GM18505 (cell line): ENCODE data around the gene POLR2J.
"Not testable (repeated sequence)": the region's sequence is repeated elsewhere in the genome, so short reads cannot be mapped to it uniquely, and the experiment has no call there.

Source experiments
- ATAC-seq: cut with Tn5 transposase; IDR thresholded peaks from one replicate; pipeline ENCODE4 v1.9.1; 2021; ENCODE audit not compliant: unreplicated experiment
- POLR2A ChIP-seq: IDR thresholded peaks from 4 replicates; pipeline ENCODE4 v1.6.1; 2011; ENCODE audit warnings: borderline replicate concordance; ENCODE audit not compliant: insufficient read depth, insufficient read length; ENCODE audit errors: extremely low read depth

POLR2J gene

GRCh38 chr7:102496861-102497260, 18.1 kb upstream of the POLR2J start:
- not testable (repeated sequence) for ATAC-seq

GRCh38 chr7:102494473-102495149, 15.9 kb upstream of the POLR2J start:
- peak; percentile 63 for ATAC-seq

- ATAC-seq = peak; percentile 1
Measured at GRCh38 chr7:102494026-102494425, 15.3 kb upstream of the POLR2J start.

GRCh38 chr7:102493220-102493935, 14.7 kb upstream of the POLR2J start:
- ATAC-seq = peak; percentile 28

- ATAC-seq = not testable (repeated sequence)
Measured at GRCh38 chr7:102490529-102491075, 11.9 kb upstream of the POLR2J start.

GRCh38 chr7:102484317-102484716, 5.6 kb upstream of the POLR2J start:
- ATAC-seq = not testable (repeated sequence)

- ATAC-seq = not testable (repeated sequence)
Measured at GRCh38 chr7:102481962-102482361, 3.2 kb upstream of the POLR2J start.

GRCh38 chr7:102479982-102480637, 1.4 kb upstream of the POLR2J start:
- ATAC-seq = not testable (repeated sequence)

GRCh38 chr7:102479209-102479584, 475 bp upstream of the POLR2J start:
- peak; percentile 29 for ATAC-seq

GRCh38 chr7:102474736-102475435, 3.8 kb downstream of the POLR2J start:
- not testable (repeated sequence) for ATAC-seq

- not testable (repeated sequence) for ATAC-seq
Measured at GRCh38 chr7:102474116-102474515, 4.6 kb downstream of the POLR2J start.

GRCh38 chr7:102473271-102473991, 5.3 kb downstream of the POLR2J start:
- TF ChIP-seq POLR2A = no peak
- ATAC-seq = no peak

- no peak for ATAC-seq
- TF ChIP-seq POLR2A = peak; percentile 31
Measured at GRCh38 chr7:102472126-102473041, 6.3 kb downstream of the POLR2J start.

GRCh38 chr7:102471791-102472125, 7.0 kb downstream of the POLR2J start:
- TF ChIP-seq POLR2A = no peak

More at GRCh38 chr7:102471791-102472125, 7.0 kb downstream of the POLR2J start:
- no peak for ATAC-seq
